HepG2 (cell line): ENCODE results near the gene RSKR. TPM values are rescaled to one million over a fixed set of nuclear protein-coding genes. Genes with fewer than 3 reads are reported as not detected.

Source experiments
- CSRNP2 ChIP-seq: sonication (generic); formaldehyde crosslinking; conservative IDR thresholded peaks from 2 replicates; pipeline ENCODE4 v1.8.0; 2022; ENCODE audit warnings: low read depth, missing genetic modification reagents
- DDIT3 ChIP-seq: sonication (generic); formaldehyde crosslinking; IDR thresholded peaks from 2 replicates; pipeline ENCODE4 v1.4.0; 2020; ENCODE audit warnings: mild to moderate bottlenecking, missing genetic modification reagents
- FOXM1 ChIP-seq: sonication (generic); formaldehyde crosslinking; IDR thresholded peaks from 2 replicates; pipeline ENCODE4 v1.5.0; 2020; ENCODE audit warnings: missing genetic modification reagents
- HMG20B ChIP-seq: conservative IDR thresholded peaks from 2 replicates; pipeline ENCODE4 v1.6.1; 2016; ENCODE audit warnings: missing genetic modification reagents, missing compliant biosample characterization
- MXD1 ChIP-seq: sonication (generic); formaldehyde crosslinking; IDR thresholded peaks from 2 replicates; pipeline ENCODE4 v1.4.0; 2020; ENCODE audit warnings: mild to moderate bottlenecking, missing genetic modification reagents
- MXD3 ChIP-seq: IDR thresholded peaks from 2 replicates; pipeline ENCODE4 v1.6.1; 2016; ENCODE audit warnings: mild to moderate bottlenecking, missing biosample characterization, missing genetic modification reagents
- NR2F2 ChIP-seq: IDR thresholded peaks from 2 replicates; pipeline ENCODE4 v1.6.1; 2012; ENCODE audit warnings: low read depth, inconsistent platforms, borderline replicate concordance
- PCBP2 ChIP-seq: fragments of 200-400 bp; formaldehyde crosslinking; optimal IDR thresholded peaks from 2 replicates; pipeline ENCODE3; 2018; ENCODE audit warnings: low read length, low read depth; ENCODE audit not compliant: poor library complexity, severe bottlenecking
- POLR2G ChIP-seq: fragments of 200-400 bp; formaldehyde crosslinking; IDR thresholded peaks from 2 replicates; pipeline ENCODE4 v1.6.1; 2018; ENCODE audit warnings: mild to moderate bottlenecking, low read depth, low read length, moderate library complexity
- RARG ChIP-seq: sonication (generic); formaldehyde crosslinking; IDR thresholded peaks from 2 replicates; pipeline ENCODE4 v1.4.0; 2020; ENCODE audit warnings: low read depth, mild to moderate bottlenecking, missing genetic modification reagents
- SALL2 ChIP-seq: sonication (generic); formaldehyde crosslinking; IDR thresholded peaks from 2 replicates; pipeline ENCODE4 v1.8.1; 2023; ENCODE audit warnings: mild to moderate bottlenecking, missing genetic modification reagents, inconsistent platforms
- SP4 ChIP-seq: sonication (generic); formaldehyde crosslinking; IDR thresholded peaks from 2 replicates; pipeline ENCODE4 v1.8.1; 2023; ENCODE audit warnings: mild to moderate bottlenecking, missing genetic modification reagents
- TCF12 ChIP-seq, 2 experiments: fragments of 450-650 bp in 1 of 2; sonication (generic) in 1 of 2; formaldehyde crosslinking in 1 of 2; IDR thresholded peaks; 2 replicates each; pipeline versions ENCODE4 v1.6.1 to v1.8.0; 2017 to 2022; ENCODE audit warnings: antibody characterized with exemption in 1 of 2, mild to moderate bottlenecking in 1 of 2, missing genetic modification reagents in 1 of 2, moderate library complexity in 1 of 2
- TEAD3 ChIP-seq: optimal IDR thresholded peaks from 2 replicates; pipeline ENCODE3; 2016; ENCODE audit warnings: borderline replicate concordance
- THRA ChIP-seq: sonication (generic); formaldehyde crosslinking; IDR thresholded peaks from 2 replicates; pipeline ENCODE4 v1.4.0; 2020; ENCODE audit warnings: missing genetic modification reagents, borderline replicate concordance
- UBTF ChIP-seq: sonication (generic); formaldehyde crosslinking; IDR thresholded peaks from 2 replicates; pipeline ENCODE4 v1.4.0; 2020; ENCODE audit warnings: mild to moderate bottlenecking, missing genetic modification reagents
- XRCC5 ChIP-seq: fragments of 200-400 bp; formaldehyde crosslinking; optimal IDR thresholded peaks from 2 replicates; pipeline ENCODE3; 2017; ENCODE audit warnings: mild to moderate bottlenecking, low read length
- ZC3H13 ChIP-seq: sonication (generic); formaldehyde crosslinking; IDR thresholded peaks from 2 replicates; pipeline ENCODE4 v1.8.1; 2023; ENCODE audit warnings: mild to moderate bottlenecking, missing genetic modification reagents, moderate library complexity
- ZNF256 ChIP-seq: sonication (generic); formaldehyde crosslinking; conservative IDR thresholded peaks from 2 replicates; pipeline ENCODE4 v1.4.0; 2020; ENCODE audit warnings: missing genetic modification reagents
- ZNF274 ChIP-seq: sonication (generic); formaldehyde crosslinking; IDR thresholded peaks from 2 replicates; pipeline ENCODE4 v1.5.1; 2020; ENCODE audit warnings: mild to moderate bottlenecking, missing genetic modification reagents
- ZNF75D ChIP-seq: sonication (generic); formaldehyde crosslinking; IDR thresholded peaks from 2 replicates; pipeline ENCODE4 v1.8.1; 2023; ENCODE audit warnings: missing genetic modification reagents, mild to moderate bottlenecking, borderline replicate concordance
- polyA plus RNA-seq, 8 experiments: library from polyadenylated mRNA; depleted of rRNA in 3 of 8; stranded (reverse) in 7 of 8; unstranded in 1 of 8; fragments of >200 nt; fragmentation: Illumina TruSeq in 4 of 8; extraction: Trizol in 4 of 8; gene quantifications; 2 replicates each; pipeline versions ENCODE4 v1.2.1 to v1.2.3, GENCODE V29; 2011 to 2016; ENCODE audit warnings: low read depth in 4 of 8, missing spikeins in 1 of 8, mixed read lengths in 1 of 8; ENCODE audit not compliant: insufficient read depth in 1 of 8
- total RNA-seq, 5 experiments: library from RNA; depleted of rRNA; stranded (reverse); fragments of >200 nt; fragmentation: Illumina TruSeq; extraction: Trizol; gene quantifications; 2 replicates each; pipeline ENCODE4 v1.2.3, GENCODE V29; 2016; ENCODE audit warnings: low read depth in 1 of 5

The RSKR gene
- total and polyA plus RNA-seq, 2 of the 13 experiments (the other 11 are each of a cell fraction or from before 2014, with no cell fraction given): 5.0 to 10.4 TPM

GRCh38 chr17:28598799-28599310 lies 15.1 kb downstream of the RSKR start, which contains the start of gene SPAG5 (continued):
- TF ChIP-seq THRA (CRISPR knock-in tag) (peak; percentile 21), HMG20B (no peak), UBTF (CRISPR knock-in tag) (peak; percentile 96; the same call in 1 of the 2 replicates), FOXM1 (no peak; the same call in 1 of the 2 replicates), ZNF256 (CRISPR knock-in tag) (0 out of 2 replicates have a peak, but pooled peaks have one; percentile 3), TEAD3 (CRISPR knock-in tag) (peak; percentile 10), PCBP2 (no peak), SP4 (CRISPR knock-in tag) (peak; percentile 97), DDIT3 (CRISPR knock-in tag) (no peak), TCF12 (IDR thresholded peaks at IDR 0.05) (no peak), TCF12 (CRISPR knock-in tag; IDR thresholded peaks at IDR 0.05) (peak; percentile 68; the same call in 1 of the 2 replicates), SALL2 (CRISPR knock-in tag) (peak; percentile 4; the same call in 1 of the 2 replicates), POLR2G (peak; percentile 84), CSRNP2 (CRISPR knock-in tag) (no peak), NR2F2 (no peak), ZNF75D (CRISPR knock-in tag) (no peak), ZNF274 (CRISPR knock-in tag) (no peak; the same call in 1 of the 2 replicates), MXD3 (CRISPR knock-in tag) (0 out of 2 replicates have a peak, but pooled peaks have one; percentile 17), XRCC5 (peak; percentile 17), ZC3H13 (CRISPR knock-in tag) (no peak), MXD1 (CRISPR knock-in tag) (peak; percentile 61; the same call in 1 of the 2 replicates), RARG (CRISPR knock-in tag) (no peak)
